Measurements from ENCODE around the gene SMIM35.

SMIM35 gene

GRCh38 chr11:118086913-118087768, at the start of gene SMIM35:
SMIM35 (minus strand) TSS chr11:118086963; CDS start chr11:118086757, 206 bp downstream.
- no peak for TF ChIP-seq CTCF (conservative IDR thresholded peaks at IDR 0.05; ENCODE audit: low read length)
- H3K4me3 ChIP-seq (ENCODE audit: low read length), result no peak within 1 kb of the TSS
- DNase-seq (ENCODE audit: low read depth), result no peak

GRCh38 chr11:118136341-118136740, 49.6 kb upstream of the SMIM35 start:
- no peak for TF ChIP-seq CTCF (conservative IDR thresholded peaks at IDR 0.05; ENCODE audit: low read length)
- DNase-seq (ENCODE audit: low read depth), result no peak
- H3K4me3 ChIP-seq (ENCODE audit: low read length), result no peak overlapping the region

GRCh38 chr11:118135796-118136165, 49.0 kb upstream of the SMIM35 start:
- no peak overlapping the region for H3K4me3 ChIP-seq (ENCODE audit: low read length)
- no peak for TF ChIP-seq CTCF (conservative IDR thresholded peaks at IDR 0.05; ENCODE audit: low read length)

GRCh38 chr11:118135051-118135795, 48.5 kb upstream of the SMIM35 start:
- no peak for TF ChIP-seq CTCF (conservative IDR thresholded peaks at IDR 0.05; ENCODE audit: low read length)
- no peak for DNase-seq (ENCODE audit: low read depth)
- no peak overlapping the region for H3K4me3 ChIP-seq (ENCODE audit: low read length)

More at GRCh38 chr11:118135796-118136165, 49.0 kb upstream of the SMIM35 start:
- no peak for DNase-seq (ENCODE audit: low read depth)

GRCh38 chr11:118133816-118134215, 47.1 kb upstream of the SMIM35 start:
- TF ChIP-seq CTCF (conservative IDR thresholded peaks at IDR 0.05; ENCODE audit: low read length), result no peak
- no peak overlapping the region for H3K4me3 ChIP-seq (ENCODE audit: low read length)
- DNase-seq (ENCODE audit: low read depth), result no peak

GRCh38 chr11:118132385-118133151, 45.8 kb upstream of the SMIM35 start:
- TF ChIP-seq CTCF (conservative IDR thresholded peaks at IDR 0.05; ENCODE audit: low read length), result no peak
- no peak for DNase-seq (ENCODE audit: low read depth)

More at GRCh38 chr11:118132385-118133151, 45.8 kb upstream of the SMIM35 start:
- H3K4me3 ChIP-seq (ENCODE audit: low read length), result no peak overlapping the region
